Neuronal stem cell (in vitro differentiated cells): ENCODE measurements around the gene KRT24.

Experiments used
- DNase-seq: peaks from one replicate; pipeline ENCODE4 v3.0.0-alpha.2; 2013; ENCODE audit warnings: low spot score
- H2AFZ ChIP-seq: one replicate; pipeline ENCODE4 v1.6.1; 2013; ENCODE audit warnings: mild to moderate bottlenecking, low read length, inconsistent platforms
- H2AK5ac ChIP-seq: 2 replicates; pipeline ENCODE4 v1.6.1; 2013; ENCODE audit warnings: low read depth, mild to moderate bottlenecking, inconsistent platforms, low read length, moderate library complexity, mixed read lengths
- H2BK120ac ChIP-seq: 2 replicates; pipeline ENCODE4 v1.6.1; 2013; ENCODE audit warnings: low read depth, mild to moderate bottlenecking, inconsistent platforms, low read length, moderate library complexity, mixed read lengths
- H2BK12ac ChIP-seq: one replicate; pipeline ENCODE4 v1.6.1; 2013; ENCODE audit warnings: low read length, inconsistent platforms
- H2BK15ac ChIP-seq: 2 replicates; pipeline ENCODE4 v1.6.1; 2013; ENCODE audit warnings: mild to moderate bottlenecking, low read length, inconsistent platforms, mixed read lengths
- H2BK5ac ChIP-seq: one replicate; pipeline ENCODE4 v1.6.1; 2013; ENCODE audit warnings: inconsistent platforms, mild to moderate bottlenecking, low read length, moderate library complexity
- H3K14ac ChIP-seq: one replicate; pipeline ENCODE4 v1.6.1; 2013; ENCODE audit warnings: low read length, inconsistent platforms
- H3K18ac ChIP-seq: 2 replicates; pipeline ENCODE4 v1.6.1; 2013; ENCODE audit warnings: low read length, inconsistent platforms
- H3K23ac ChIP-seq: 2 replicates; pipeline ENCODE4 v1.6.1; 2013; ENCODE audit warnings: low read depth, mild to moderate bottlenecking, mixed read lengths, low read length, inconsistent platforms; ENCODE audit not compliant: poor library complexity
- H3K27ac ChIP-seq: replicated peaks from 3 replicates; pipeline ENCODE4 v1.5.1; 2013; ENCODE audit warnings: low read length, inconsistent platforms
- H3K27me3 ChIP-seq, 3 experiments: 2 replicates each; pipeline ENCODE4 v1.6.1; 2013; ENCODE audit warnings: low read length in 3 of 3, mild to moderate bottlenecking in 2 of 3, inconsistent platforms in 1 of 3, low read depth in 1 of 3, mixed read lengths in 1 of 3, moderate library complexity in 1 of 3; ENCODE audit not compliant: control insufficient read depth in 3 of 3, insufficient read depth in 3 of 3
- H3K36me3 ChIP-seq, 2 donors: replicated peaks in 1 of 2; 2 replicates each; pipeline ENCODE4 v1.6.1; 2013; ENCODE audit warnings: low read length in 2 of 2; ENCODE audit not compliant: control insufficient read depth in 2 of 2, insufficient read depth in 2 of 2
- H3K4ac ChIP-seq: 2 replicates; pipeline ENCODE4 v1.6.1; 2013; ENCODE audit warnings: inconsistent platforms, mild to moderate bottlenecking, low read length, moderate library complexity
- H3K4me1 ChIP-seq, 2 donors: 1 replicate in 1 of 2; 2 replicates in 1 of 2; pipeline ENCODE4 v1.6.1; 2013; ENCODE audit warnings: low read length in 2 of 2, low read depth in 1 of 2; ENCODE audit not compliant: control insufficient read depth in 2 of 2, insufficient read depth in 1 of 2
- H3K4me2 ChIP-seq: one replicate; pipeline ENCODE4 v1.6.1; 2013; ENCODE audit warnings: mild to moderate bottlenecking, low read length, inconsistent platforms; ENCODE audit not compliant: insufficient read depth, poor library complexity, severe bottlenecking
- H3K4me3 ChIP-seq, 2 donors: 2 replicates each; pipeline ENCODE4 v1.5.1; 2013; ENCODE audit warnings: low read length in 2 of 2, mild to moderate bottlenecking in 2 of 2, inconsistent platforms in 1 of 2, moderate library complexity in 1 of 2
- H3K79me1 ChIP-seq: one replicate; pipeline ENCODE4 v1.6.1; 2013; ENCODE audit warnings: low read depth, mild to moderate bottlenecking, inconsistent platforms, low read length, moderate library complexity
- H3K9ac ChIP-seq: one replicate; pipeline ENCODE4 v1.6.1; 2013; ENCODE audit warnings: mild to moderate bottlenecking, low read depth, low read length, inconsistent platforms; ENCODE audit not compliant: poor library complexity
- H3K9me3 ChIP-seq, 2 donors: replicated peaks in 1 of 2; 2 replicates each; pipeline versions ENCODE3 to v1.6.1; 2013; ENCODE audit warnings: low read length in 2 of 2, mild to moderate bottlenecking in 2 of 2, inconsistent platforms in 1 of 2, low read depth in 1 of 2, mixed read lengths in 1 of 2, moderate library complexity in 1 of 2; ENCODE audit not compliant: control insufficient read depth in 2 of 2, insufficient read depth in 1 of 2
- H4K8ac ChIP-seq: one replicate; pipeline ENCODE4 v1.6.1; 2013; ENCODE audit warnings: low read depth, mild to moderate bottlenecking, inconsistent platforms, low read length, moderate library complexity
- H4K91ac ChIP-seq: one replicate; pipeline ENCODE4 v1.6.1; 2013; ENCODE audit warnings: low read length, low read depth, mild to moderate bottlenecking, inconsistent platforms; ENCODE audit not compliant: poor library complexity
- WGBS, 2 donors: extraction: QIAGEN DNeasy Blood & Tissue Kit; methylation state at CpG; one replicate each; pipeline ENCODE4 v1.1.7; 2013; ENCODE audit warnings: missing lambda C conversion rate in 2 of 2, mixed read lengths in 1 of 2; ENCODE audit not compliant: insufficient read length in 2 of 2, insufficient replicate concordance in 1 of 2; ENCODE audit errors: extremely low coverage in 2 of 2; 5-methylcytosine and 5-hydroxymethylcytosine counted together

Gene KRT24

DNA sequence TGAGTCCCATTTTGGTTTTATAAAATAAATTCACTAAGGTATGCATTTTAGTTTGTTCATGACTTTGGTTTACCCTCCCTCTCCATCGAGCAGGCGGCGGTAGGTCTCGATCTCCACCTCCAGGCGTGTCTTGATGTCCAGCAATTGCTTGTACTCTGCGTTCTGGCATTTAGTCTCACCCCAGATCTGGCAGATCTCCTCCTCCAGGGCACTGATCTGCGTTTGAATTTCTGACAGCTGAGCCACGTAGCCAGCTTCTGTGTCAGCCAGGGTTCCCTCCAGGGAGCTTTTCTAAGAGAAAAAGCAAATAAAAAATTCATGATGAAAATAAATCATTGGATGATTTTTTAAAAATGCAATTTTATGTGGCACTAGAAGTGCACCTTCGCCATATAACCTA, 4.2 kb downstream of the KRT24 start:
- Histone ChIP-seq H3K4me1 (peaks cover 0 to 2% of the 10 kb centered on the region in 2 donors), H3K14ac (no peak overlapping the region), H3K4me3 (no peak overlapping the region), H4K8ac (no peak overlapping the region), H2BK120ac (no peak overlapping the region), H3K36me3 (no peaks in the 10 kb centered on the region), H3K4ac (no peak overlapping the region), H4K91ac (no peak overlapping the region), H3K27me3 (peaks cover 0 to 29% (median 0%) of the 10 kb centered on the region in 3 experiments), H2BK5ac (no peak overlapping the region), H3K9ac (no peak overlapping the region), H3K27ac (no peak overlapping the region), H3K79me1 (no peaks in the 10 kb centered on the region), H2AK5ac (no peak overlapping the region), H2AFZ (no peak overlapping the region), H3K9me3 (no peaks in the 10 kb centered on the region), H2BK12ac (no peak overlapping the region), H2BK15ac (no peak overlapping the region), H3K18ac (no peak overlapping the region), H3K4me2 (no peak overlapping the region), H3K23ac (no peak overlapping the region)
- no CpG with 5 or more reads among the region's 9 CpGs for WGBS, 2 donors
- DNase-seq, result no peak

DNA sequence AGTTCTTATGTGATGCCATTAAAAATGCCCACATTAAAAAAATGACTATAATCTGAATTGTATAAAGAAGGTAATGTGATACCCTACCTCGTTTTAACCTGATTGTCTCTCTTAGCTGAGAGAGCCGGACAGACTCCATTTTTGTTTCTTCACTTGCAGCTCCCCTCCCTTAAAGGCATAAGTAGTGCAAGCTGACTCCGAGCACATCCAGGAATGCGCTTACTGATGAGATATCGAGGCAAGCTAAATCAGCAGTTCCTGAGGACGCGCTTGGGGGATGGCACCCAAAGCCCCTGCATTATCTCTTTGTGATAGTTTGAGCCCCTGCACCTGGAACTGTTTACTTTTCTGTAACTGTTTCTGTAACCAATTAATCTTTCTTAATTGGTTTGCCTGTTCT, 6.3 kb downstream of the KRT24 start:
- no peak overlapping the region for H3K4me2 ChIP-seq
- no peak overlapping the region for H2BK15ac ChIP-seq
- H3K14ac ChIP-seq, result no peak overlapping the region
- no CpG with 5 or more reads among the region's 7 CpGs for whole genome bisulfite sequencing, 2 donors
- no peak overlapping the region for H3K27ac ChIP-seq
- no peak overlapping the region for H2AK5ac ChIP-seq
- no peak overlapping the region for H2BK5ac ChIP-seq
- no peak overlapping the region for H2BK120ac ChIP-seq
- no peaks in the 10 kb centered on the region for H3K36me3 ChIP-seq
- H2BK12ac ChIP-seq, result no peak overlapping the region
- no peak overlapping the region for H2AFZ ChIP-seq
- H3K9ac ChIP-seq, result no peak overlapping the region
- no peak overlapping the region for H4K8ac ChIP-seq
- no peak overlapping the region for H3K23ac ChIP-seq
- H4K91ac ChIP-seq, result no peak overlapping the region
- H3K27me3 ChIP-seq, result peaks cover 0 to 23% (median 0%) of the 10 kb centered on the region in 3 experiments
- peaks cover 0 to 2% of the 10 kb centered on the region in 2 donors for H3K4me1 ChIP-seq
- H3K9me3 ChIP-seq, result no peaks in the 10 kb centered on the region
- H3K4me3 ChIP-seq, result no peak overlapping the region
- H3K79me1 ChIP-seq, result no peaks in the 10 kb centered on the region
- DNase-seq, result no peak
- no peak overlapping the region for H3K18ac ChIP-seq
- no peak overlapping the region for H3K4ac ChIP-seq

DNA sequence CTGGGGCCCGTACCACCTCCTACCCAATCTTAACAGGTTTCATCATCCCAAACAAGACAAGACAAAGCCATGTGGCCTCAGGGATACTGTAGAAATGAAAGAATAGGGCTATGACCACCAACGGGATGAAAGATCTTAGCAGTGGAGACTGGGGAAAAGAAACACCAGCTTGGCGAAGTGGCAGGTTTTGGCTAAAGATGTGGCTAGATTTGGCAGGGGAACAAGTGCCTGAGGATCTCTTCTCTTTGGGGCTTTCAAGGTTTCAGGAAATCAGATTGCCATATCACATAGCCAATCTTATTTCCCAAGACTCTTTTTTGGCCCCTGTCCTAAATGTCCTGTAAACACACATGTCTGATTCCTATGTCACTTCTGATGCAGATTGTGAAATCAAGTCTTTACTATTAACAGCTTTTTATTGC, 6.9 kb downstream of the KRT24 start:
- Histone ChIP-seq H3K4ac (no peak overlapping the region), H3K9me3 (no peaks in the 10 kb centered on the region), H3K14ac (no peak overlapping the region), H3K23ac (no peak overlapping the region), H3K18ac (no peak overlapping the region), H2AFZ (no peak overlapping the region), H3K9ac (no peak overlapping the region), H2BK15ac (no peak overlapping the region), H3K27ac (no peak overlapping the region), H2AK5ac (no peak overlapping the region), H4K91ac (no peak overlapping the region), H3K4me2 (no peak overlapping the region), H2BK120ac (no peak overlapping the region), H2BK5ac (no peak overlapping the region), H3K79me1 (no peaks in the 10 kb centered on the region), H3K4me1 (peaks cover 0 to 2% of the 10 kb centered on the region in 2 donors), H3K27me3 (peaks cover 0 to 23% (median 0%) of the 10 kb centered on the region in 3 experiments), H4K8ac (no peak overlapping the region), H2BK12ac (no peak overlapping the region), H3K4me3 (no peak overlapping the region), H3K36me3 (no peaks in the 10 kb centered on the region)
- DNase-seq, result no peak
- whole genome bisulfite sequencing, 2 donors, result no CpG with 5 or more reads among the region's 3 CpGs

DNA sequence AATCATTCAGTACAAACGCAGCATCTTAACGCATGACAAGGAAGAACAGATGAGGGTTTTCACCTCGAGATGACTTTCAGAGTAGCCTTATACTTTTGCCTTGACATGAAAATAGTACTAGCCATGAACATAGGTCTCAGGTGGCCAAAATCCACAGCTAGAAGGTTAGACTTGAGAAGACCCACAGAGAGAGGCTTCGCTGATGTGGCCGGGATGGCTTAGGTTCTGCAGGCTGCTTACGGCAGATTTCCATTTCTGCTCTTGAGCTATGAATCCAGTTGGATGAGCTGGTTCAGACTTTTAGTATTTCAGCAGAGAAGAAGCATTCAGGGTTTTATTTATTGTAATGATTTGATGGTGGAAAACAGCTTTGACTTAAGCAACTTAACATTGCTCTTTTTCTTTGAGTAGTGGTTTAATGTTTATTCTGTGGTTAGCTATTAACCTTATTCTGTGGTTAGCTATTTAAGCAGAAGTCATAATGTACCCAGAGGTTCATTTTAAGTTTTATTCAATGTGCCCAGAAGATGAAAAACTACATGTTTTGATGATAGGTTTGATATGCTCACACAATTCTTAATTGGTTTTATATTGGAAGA, 7.6 kb downstream of the KRT24 start:
- no CpG with 5 or more reads among the region's 6 CpGs for WGBS, 2 donors
- H3K27me3 ChIP-seq, result peaks cover 0 to 21% (median 0%) of the 10 kb centered on the region in 3 experiments

More for the DNA sequence above, 7.6 kb downstream of the KRT24 start:
- Histone ChIP-seq H4K8ac (no peak overlapping the region), H3K4me3 (no peak overlapping the region), H2BK120ac (no peak overlapping the region), H3K9me3 (no peaks in the 10 kb centered on the region), H3K4ac (no peak overlapping the region), H3K9ac (no peak overlapping the region), H2BK5ac (no peak overlapping the region), H3K4me1 (peaks cover 0 to 2% of the 10 kb centered on the region in 2 donors), H2BK15ac (no peak overlapping the region), H3K23ac (no peak overlapping the region), H2AK5ac (no peak overlapping the region), H3K79me1 (no peaks in the 10 kb centered on the region), H4K91ac (no peak overlapping the region), H3K4me2 (no peak overlapping the region), H3K18ac (no peak overlapping the region), H3K14ac (no peak overlapping the region), H3K36me3 (no peaks in the 10 kb centered on the region), H3K27ac (no peak overlapping the region), H2AFZ (no peak overlapping the region), H2BK12ac (no peak overlapping the region)
- DNase-seq, result no peak
